WERI-Rb-1 (cell line): ENCODE results near the gene CLECL1.
A peak's percentile ranks its signal among the peaks of the same experiment; 100 is the strongest.

Experiments used
- DNase-seq: peaks from one replicate; pipeline ENCODE4 v3.0.0-alpha.2; 2020
- H3K27ac ChIP-seq: fragments of 250-450 bp; sonication (Bioruptor Pico); 2 replicates; pipeline ENCODE4 v1.5.1; 2020; ENCODE audit warnings: mild to moderate bottlenecking, moderate library complexity
- H3K27me3 ChIP-seq: fragments of 250-450 bp; sonication (Bioruptor Pico); 2 replicates; pipeline ENCODE4 v1.5.1; 2021; ENCODE audit warnings: mild to moderate bottlenecking, low read depth, moderate library complexity; ENCODE audit not compliant: insufficient read depth, severe bottlenecking
- H3K36me3 ChIP-seq: fragments of 250-450 bp; sonication (Bioruptor Pico); 2 replicates; pipeline ENCODE4 v1.5.1; 2020; ENCODE audit warnings: mild to moderate bottlenecking, moderate library complexity
- H3K4me3 ChIP-seq: 2 replicates; pipeline ENCODE4 v1.5.1; 2011; ENCODE audit warnings: low read depth, mild to moderate bottlenecking, control low read depth, low read length
- H3K9me3 ChIP-seq: fragments of 250-450 bp; sonication (Bioruptor Pico); 2 replicates; pipeline ENCODE4 v1.5.1; 2021; ENCODE audit warnings: mild to moderate bottlenecking, moderate library complexity; ENCODE audit not compliant: severe bottlenecking
- TF ChIP-seq, protein P1 (sequence below): IDR thresholded peaks from 2 replicates; pipeline ENCODE4 v1.5.1; 2011; ENCODE audit warnings: low read depth, mild to moderate bottlenecking, control low read depth, inconsistent platforms, low read length

Gene CLECL1

DNA sequence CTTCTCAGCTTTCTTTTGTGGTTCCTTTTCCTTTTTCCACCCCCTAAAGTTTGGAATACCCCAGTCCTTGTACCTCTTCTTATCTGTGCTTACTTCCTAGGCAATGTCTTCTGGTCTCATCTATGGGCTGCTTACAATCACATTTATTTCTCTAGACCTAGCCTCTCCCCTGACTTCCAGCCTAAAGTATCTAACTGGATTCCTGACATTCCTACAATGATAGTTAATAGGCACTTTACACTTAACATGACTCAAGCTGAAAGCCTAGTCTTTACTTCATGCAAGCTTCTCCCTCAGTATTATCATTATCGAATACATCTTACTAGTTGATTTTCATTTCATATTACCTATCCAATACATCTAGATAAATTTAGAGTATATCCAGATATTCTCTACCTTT lies 21.2 kb downstream of the CLECL1 start:
- DNase-seq: no peak
- Histone ChIP-seq H3K9me3 (no peaks in the 10 kb centered on the region), H3K27ac (no peak overlapping the region), H3K27me3 (no peaks in the 10 kb centered on the region), H3K4me3 (no peak overlapping the region), H3K36me3 (no peaks in the 10 kb centered on the region)
- TF ChIP-seq, protein P1, sequence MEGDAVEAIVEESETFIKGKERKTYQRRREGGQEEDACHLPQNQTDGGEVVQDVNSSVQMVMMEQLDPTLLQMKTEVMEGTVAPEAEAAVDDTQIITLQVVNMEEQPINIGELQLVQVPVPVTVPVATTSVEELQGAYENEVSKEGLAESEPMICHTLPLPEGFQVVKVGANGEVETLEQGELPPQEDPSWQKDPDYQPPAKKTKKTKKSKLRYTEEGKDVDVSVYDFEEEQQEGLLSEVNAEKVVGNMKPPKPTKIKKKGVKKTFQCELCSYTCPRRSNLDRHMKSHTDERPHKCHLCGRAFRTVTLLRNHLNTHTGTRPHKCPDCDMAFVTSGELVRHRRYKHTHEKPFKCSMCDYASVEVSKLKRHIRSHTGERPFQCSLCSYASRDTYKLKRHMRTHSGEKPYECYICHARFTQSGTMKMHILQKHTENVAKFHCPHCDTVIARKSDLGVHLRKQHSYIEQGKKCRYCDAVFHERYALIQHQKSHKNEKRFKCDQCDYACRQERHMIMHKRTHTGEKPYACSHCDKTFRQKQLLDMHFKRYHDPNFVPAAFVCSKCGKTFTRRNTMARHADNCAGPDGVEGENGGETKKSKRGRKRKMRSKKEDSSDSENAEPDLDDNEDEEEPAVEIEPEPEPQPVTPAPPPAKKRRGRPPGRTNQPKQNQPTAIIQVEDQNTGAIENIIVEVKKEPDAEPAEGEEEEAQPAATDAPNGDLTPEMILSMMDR: no peak

DNA sequence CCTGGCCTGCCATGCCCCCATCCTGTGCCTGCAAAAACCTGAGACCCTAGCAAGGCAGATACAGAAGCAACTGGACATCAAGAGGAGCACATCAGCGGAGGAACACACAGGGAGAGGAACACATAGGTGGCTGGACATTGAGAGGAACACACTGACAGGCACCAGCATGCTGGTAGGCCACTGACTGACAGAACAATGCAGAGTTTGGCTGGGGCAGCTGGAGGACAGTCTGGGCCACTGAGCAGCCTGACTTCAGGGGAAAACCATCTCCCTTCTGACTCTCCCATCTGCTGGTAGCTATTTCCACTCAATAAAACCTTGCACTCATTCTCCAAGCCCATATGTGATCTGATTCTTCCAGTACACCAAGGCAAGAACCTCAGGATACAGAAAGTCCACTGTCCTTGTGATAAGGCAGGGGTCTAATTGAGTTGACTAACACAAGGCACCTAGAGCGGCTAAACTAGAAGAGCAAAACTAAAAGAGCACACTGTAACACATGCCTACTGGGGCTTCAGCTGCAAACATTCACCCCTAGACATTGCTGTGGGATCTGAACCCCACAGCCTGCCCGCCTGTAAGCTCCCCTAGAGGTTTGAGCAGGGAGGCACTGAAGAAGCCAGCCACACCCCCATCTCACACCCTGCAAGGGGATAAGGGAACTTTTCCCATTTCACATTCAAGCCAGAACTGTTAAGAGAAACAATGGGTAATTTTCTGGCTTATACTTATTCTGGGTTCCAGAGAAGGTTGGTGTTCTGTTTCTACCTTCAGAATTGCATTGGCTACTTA lies 22.1 kb downstream of the CLECL1 start:
- TF ChIP-seq, protein P1: no peak

DNA sequence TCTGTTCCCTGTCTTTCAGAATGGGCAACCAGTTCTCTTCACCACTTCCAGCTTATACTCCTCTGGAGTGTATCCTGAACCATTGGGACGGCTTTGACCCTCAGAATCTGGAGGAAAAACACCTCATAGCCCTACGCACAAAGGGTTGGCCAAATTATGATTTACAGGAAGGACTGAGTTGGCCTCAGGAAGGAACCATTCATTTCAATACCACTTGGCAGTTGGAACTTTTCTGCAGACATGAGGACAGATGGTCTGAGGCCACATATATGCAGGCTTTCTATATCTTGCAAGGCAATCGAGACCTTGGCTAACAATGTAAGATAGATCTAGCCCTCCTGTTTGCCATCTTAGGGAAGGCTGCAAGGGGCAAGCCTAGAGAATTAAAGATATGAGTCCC lies 24.0 kb downstream of the CLECL1 start:
- DNase-seq: no peak
- H3K36me3 ChIP-seq: no peaks in the 10 kb centered on the region
- no peaks in the 10 kb centered on the region for H3K27me3 ChIP-seq
- no peaks in the 10 kb centered on the region for H3K9me3 ChIP-seq
- no peak overlapping the region for H3K4me3 ChIP-seq
- no peak overlapping the region for H3K27ac ChIP-seq
- TF ChIP-seq, protein P1: no peak

More for the DNA sequence above, 22.1 kb downstream of the CLECL1 start:
- no peaks in the 10 kb centered on the region for H3K9me3 ChIP-seq
- no peak for DNase-seq
- no peak overlapping the region for H3K27ac ChIP-seq
- no peaks in the 10 kb centered on the region for H3K36me3 ChIP-seq
- no peak overlapping the region for H3K4me3 ChIP-seq
- no peaks in the 10 kb centered on the region for H3K27me3 ChIP-seq

DNA sequence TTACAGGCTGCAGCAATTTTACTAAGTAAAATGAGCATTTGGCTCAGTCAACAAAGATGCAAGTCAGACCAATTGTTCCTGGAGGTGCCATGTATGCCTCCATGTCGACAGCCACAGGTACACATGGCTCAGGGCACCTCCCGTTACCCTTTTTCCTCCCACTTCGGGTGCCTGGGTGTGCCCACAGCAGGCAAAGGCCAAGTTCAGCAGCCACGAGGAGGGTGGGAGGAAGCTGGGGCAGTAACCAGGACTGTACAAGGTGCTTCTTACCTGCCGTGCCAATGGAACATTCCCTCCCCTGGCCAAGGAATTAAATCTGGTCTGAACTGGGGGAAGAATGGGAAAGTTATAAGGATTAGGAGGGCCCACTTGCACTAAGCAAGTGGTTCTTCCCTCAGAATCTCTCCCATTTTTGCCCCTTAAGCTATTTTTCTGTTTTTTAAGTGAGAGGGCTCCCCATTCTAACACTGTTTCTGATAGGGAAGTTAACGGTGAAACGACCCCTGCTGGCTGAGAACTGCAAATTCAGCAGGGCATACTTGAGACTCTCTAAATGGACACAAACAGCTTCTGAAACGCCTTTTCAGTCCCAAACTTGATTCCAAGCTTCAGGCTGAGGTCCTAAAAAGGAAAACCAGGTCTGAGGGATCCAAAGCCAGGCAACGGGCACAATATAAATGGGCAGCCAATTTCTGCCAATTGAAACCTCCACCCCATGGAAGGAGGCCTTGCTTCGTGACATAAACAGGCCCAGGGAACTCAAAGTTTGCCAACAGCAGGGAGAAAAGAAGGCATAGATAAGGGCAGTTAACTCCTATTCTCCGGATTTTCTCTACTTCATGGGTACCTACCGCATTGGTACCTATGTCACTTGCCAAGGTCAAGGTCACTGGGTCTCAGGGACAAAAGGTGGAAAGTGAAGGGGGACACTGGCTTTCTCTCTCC lies 24.8 kb downstream of the CLECL1 start:
- Histone ChIP-seq H3K9me3 (no peaks in the 10 kb centered on the region), H3K27me3 (no peaks in the 10 kb centered on the region), H3K36me3 (no peaks in the 10 kb centered on the region), H3K27ac (no peak overlapping the region), H3K4me3 (no peak overlapping the region)
- TF ChIP-seq, protein P1: peak; percentile 73
- peak; percentile 39 for DNase-seq

DNA sequence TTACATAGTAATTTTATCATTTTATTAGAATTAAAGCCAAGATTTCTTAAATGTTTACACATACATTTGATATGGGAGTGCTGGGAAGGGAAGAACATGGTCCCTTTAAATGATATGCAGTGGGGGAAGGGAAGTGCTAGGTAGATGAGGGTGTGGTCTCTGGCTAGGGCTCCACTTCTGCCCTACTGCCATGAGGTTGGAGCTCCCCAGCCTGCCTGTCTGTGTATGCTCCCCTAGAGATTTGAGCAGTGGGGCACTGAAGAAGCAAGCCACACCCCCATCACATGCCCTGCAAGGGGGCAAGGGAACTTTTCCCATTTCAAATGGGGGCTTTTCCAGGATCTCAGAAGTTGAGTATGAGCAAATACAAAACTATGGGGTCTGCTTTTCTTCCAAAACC lies 25.5 kb downstream of the CLECL1 start:
- Histone ChIP-seq H3K27me3 (no peaks in the 10 kb centered on the region), H3K27ac (no peak overlapping the region), H3K9me3 (no peaks in the 10 kb centered on the region), H3K36me3 (no peaks in the 10 kb centered on the region), H3K4me3 (no peak overlapping the region)
- TF ChIP-seq, protein P1: no peak
- no peak for DNase-seq
